ENCODE measurements around the gene TUBGCP2.
A peak's percentile ranks its signal among the peaks of the same experiment; 100 is the strongest.

The TUBGCP2 gene

DNA sequence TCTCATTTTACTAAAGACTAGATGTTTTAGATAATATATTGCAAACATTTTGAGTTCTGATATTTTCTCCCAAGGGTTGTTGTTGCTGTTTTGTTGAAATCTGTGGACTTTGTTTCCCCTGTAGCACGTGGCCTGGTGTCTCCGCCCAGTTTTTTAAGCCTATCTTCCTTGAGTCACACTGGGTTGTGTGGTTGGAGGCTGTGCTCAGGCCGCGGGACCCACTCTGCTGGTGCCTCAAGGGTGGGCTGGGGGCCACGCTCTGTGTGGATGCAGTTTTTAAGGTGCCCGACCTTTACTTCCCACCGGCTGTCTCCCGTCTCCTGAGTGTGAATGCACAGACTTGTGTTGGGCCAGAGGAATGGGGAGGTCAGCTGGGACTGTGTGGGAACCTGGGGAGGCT, 34.3 kb upstream of the TUBGCP2 start:
- no peak for DNase-seq

DNA sequence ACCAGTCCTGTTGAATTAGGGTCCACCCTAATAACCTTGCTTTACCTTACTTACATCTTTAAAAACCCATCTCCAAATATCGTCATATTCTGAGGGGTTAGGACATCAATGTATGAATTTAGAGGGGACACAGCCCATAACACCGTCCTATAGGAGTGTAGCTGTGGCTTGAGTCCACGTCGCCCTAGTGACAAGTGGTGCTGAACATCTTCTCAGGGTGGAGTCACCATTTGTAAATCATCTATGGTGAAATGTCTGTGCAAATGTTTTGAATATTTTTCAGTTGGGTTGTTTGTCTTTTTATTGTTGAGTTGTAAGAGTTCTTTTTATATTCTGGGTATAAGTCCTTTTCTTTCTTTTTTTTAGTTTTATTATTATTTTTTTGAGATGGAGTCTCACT, 33.3 kb upstream of the TUBGCP2 start:
- no peak for DNase-seq

DNA sequence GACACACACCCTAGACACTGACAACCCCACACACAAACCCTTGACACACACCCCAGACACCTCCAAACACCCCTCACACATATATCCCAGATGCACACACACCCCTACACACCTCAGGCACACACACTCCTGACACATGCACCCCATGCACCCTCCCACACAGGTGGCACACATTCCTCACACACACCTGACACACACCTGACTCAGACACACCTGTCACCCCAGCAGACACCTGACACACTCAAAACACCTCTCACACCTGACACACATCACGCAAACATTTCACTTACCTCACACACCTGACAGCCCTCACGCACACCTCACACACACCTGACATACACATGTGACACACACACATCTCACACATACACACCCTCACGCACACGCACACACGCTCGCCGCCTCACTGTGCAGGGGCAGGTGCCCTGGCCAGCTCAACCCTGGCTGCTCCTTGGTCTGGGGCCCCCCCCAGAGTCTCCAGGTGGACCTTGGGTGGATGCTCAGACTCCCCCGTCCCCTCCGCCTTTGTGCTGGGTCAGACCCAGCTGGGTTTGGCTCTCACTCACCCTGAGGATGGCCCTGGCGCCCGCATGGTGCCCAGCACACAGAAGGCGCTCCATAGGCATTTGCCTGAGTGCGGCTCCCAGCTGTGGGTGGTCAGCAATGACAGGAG, 31.2 kb upstream of the TUBGCP2 start:
- DNase-seq = no peak

DNA sequence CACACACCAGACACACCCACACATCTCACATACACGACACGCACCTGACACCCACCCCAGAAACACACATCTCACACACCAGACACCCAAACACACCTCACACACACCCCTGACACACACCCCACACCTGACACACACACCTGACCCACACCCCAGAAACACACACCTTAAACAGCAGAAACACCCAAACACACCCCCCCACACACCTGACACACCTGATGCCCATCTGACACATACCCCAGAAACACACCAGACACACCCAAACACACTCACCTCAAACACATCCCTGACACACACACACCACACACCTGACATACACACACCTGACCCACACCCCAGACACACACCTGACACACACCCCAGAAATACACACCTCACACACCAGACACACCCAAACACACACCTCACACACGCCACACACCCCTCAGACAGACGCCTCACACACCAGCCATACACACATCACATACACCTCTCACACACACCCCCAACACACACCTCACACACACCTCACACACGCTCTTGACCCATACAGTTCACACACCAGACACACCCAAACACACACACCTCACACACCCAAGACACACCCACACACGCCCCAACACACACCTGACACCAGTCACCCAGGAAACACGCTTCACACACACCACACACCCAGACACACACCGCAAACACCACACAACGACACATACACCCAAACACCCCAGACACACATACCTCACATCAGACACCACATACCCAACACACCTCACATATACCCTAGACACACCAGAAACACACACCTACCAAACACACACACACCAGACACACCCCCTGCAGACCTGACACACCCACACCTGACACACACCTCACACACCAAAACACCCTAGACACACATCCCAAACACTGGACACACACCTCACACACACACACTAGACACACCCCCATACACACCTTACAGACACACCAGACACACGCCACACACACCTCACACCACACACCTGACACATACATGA, 29.7 kb upstream of the TUBGCP2 start:
- no peak for DNase-seq

DNA sequence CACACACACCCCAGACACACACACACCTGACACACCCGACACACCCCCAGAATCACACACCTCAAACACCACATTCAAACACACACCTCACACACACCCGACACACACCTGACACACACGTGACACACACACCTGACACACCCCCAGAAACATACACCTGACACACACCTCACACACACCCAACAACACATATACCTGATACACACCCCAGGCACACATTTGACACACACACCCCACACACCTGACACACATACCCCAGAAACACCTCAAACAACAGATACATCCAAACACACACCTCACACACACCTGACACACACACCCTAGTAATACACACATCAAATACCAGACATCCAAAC, 28.7 kb upstream of the TUBGCP2 start:
- no peak for DNase-seq

DNA sequence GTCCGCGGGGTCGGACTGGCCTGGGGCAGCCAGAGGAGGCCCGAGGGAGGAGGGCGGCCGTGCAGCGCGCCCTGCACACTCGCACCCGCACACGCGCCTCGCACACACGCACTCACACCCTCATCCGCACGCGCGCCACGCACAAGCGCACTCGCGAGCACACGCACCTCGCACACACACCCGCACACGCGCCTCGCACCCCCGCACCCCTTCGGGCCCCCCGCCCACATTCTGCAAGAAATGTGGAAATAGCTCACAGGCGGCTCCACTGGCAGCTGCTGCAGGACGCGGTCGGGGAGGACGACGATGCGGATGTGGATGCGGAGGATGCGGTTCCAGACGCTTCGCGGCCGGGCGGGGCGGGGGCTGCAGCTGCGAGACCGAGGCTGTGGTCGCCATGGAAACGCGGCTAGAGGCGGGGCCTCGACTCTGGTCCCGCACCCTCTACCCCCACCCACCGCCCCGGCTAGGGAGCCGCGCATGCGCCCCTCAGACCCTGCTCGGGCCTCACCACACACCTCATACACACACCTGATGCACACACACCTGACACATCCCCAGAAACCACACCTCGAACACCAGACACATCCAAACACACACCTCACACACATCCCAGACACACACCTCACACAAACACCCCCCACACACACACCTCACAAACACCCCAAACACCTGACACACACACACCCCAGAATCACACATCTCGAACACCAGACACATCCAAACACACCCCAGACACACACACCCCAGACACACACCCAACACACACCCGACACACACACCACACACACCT, 28.1 kb upstream of the TUBGCP2 start, which contains the start of gene CALY:
Gene CALY, minus strand, starts transcription at position 320 of the 793 bp plus-strand sequence. CDS start 7,907 bp downstream, outside the sequence.
- peak; percentile 87 for DNase-seq

DNA sequence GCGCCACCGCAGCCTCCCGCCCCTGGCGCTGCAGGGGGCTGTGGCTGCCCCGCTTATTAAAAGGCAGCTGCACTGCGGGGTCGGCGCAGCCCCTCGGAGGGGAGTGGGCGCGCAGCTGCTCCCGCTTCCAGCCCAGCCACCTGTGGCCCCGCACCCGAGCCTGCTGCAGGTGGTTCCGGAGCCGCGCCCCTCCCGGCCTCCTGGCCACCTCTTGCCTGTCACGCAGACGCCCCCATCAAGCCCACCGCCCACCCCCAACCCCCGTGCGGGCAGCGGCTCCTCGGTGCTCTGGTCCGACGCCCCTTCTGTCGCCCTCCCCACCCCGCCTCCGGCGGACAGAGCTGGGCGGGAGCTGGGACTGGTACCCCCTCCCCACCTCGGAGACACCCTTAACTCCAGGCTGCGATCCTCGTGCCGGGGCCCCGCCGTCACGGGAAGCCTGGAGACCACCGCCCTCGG, 27.5 kb upstream of the TUBGCP2 start:
- no peak for DNase-seq

DNA sequence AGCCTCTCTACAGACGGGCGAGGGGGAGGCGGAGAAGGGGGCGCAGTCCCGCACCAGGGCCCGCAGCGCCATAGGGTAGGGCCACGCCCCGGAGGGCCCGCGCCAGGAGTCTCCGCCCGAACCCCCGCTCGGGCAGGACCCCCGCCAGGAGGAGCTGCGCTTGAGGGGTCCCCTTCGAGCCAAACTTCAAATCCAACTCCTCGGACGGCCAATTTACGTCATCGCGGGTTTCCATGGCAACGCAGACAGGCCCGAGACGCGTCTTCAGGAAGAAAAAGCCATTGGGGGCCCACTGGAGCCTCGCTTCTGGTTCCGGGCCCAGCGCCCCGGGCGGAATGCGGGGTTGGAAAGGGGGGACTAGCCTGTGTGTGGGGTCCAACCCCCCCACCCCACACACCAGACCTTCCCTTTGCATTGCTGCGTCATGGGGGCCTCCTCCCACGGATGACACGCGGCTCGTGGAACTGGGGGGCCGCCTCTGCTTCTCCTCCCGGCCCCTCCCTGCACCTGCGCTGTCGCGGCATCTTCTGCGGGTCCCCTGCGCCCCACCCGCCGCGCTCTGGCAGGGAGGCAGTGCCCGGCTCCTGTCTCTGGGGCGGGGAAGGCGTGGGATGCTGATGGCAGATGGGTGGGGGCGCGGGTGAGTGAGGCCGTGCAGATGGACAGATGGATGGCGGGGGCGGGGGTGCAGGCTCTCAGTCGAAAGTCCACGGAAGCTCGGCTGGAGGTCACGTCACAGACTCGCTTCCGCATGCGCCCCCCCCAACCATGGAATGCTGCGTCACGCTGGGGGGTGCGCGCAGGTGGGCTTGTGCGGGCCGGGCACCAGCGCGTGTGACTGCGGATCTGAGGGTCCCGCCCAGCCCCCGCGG, 26.8 kb upstream of the TUBGCP2 start:
- DNase-seq = peak; percentile 90

DNA sequence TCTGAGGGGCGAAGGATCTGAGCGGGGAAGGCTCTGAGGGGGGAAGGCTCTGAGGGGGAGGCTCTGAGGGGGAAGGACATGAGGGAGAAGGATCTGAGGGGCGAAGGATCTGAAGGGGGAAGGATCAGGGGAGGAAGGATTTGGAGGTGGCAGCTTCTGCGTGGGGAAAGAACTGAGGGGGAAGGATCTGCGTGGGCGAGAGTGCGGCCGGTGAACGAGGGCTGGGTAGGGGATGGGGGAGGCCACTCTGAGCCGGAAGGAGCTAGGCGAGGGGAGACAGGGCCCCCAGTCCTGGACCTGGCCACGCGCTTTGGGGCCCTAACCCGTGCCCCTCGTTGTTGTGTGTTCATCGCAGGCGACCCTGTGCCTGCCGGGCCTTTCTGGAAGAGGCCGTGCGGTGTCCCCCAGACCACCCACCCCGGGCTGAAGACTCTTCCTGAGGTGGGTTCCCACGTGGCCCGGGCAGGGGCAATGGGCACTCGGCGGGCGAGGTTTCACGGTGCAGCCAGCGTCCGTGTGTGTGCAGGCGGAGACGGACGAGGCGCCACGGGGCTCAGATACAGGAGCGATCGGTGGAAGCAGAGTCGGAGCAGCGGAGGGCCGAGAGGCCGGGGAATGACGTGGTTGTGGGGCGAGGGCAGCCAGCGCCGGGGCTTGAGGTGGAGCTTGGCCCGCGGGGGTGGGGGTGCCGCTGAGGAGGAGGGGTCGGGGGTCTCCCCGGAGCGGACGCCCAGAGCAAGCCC, 26.0 kb upstream of the TUBGCP2 start:
- no peak for DNase-seq

DNA sequence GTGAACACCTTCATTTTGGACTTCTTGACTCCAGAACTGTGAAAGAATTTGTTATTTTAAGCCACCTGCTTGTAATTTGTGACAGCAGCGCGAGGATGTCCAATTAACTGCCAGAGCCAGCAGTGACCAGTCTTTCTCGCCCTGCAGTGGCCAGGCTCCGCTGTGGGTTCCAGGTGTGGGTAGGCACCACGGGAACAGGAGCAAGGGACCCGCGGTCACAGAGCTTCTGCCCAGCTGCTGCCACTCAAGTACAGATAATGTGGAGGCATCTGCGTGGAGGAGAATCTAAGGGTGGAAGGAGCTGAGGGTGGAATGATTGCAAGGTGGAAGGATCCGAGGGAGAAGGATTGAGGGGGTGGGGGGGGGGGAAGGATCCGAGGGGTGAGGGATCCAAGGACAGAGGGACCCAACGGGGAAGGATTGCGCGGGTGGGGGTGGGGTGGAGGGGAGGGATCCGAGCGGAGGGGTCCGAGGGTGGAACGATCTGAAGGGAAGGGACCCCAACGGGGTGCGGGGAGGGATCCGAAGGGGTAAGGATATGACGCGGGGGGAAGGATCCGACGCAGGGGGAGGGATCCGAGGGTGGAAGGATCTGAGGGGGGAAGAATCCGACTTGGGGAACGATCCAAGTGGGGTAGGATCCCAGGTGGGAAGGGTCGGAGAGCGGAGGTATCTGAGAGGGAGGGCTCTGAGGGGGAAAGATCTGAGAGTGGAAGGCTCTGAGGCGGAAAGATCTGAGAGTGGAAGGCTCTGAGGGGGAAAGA, 24.4 kb upstream of the TUBGCP2 start:
- no peak for DNase-seq

GRCh38 chr10:133329491-133330202, 21.0 kb upstream of the TUBGCP2 start:
- DNase-seq = peak; percentile 86

- no peak for DNase-seq
Observed at GRCh38 chr10:133328358-133329343, 20.0 kb upstream of the TUBGCP2 start.

DNA sequence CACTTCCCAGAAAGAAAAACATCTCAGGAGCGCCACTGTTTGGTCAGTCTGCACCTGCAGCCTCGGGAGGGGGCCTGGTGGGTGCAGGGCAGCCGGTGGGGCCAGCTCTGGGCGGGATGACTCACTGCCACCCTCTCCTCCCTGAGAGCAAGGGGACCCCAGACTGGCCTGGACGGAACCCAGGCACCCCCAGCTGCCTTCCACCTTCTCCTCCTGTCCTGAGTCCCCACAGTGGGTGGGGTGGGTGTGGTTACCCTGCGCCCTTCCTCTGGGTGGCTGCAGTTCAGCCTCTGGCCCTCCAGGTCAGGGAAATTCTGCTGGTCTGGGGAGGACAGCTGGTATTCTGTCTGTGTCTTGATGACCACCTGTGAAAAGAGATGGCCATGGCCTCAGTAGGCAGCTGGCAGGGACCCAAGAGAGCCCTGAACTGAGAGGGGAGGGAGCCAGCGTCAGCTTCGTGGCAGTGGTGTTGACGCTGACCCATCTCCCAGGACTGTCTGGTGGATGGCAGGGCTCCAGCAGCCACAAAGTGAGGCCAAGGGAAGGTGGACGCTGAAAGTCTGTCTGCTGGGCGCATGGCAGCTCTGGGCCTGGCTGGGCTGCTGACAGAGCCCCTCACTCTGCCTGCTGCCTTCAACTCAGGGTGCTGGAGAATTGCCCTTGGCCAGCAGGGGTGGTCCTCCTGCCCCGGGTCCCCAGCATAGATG, 19.1 kb upstream of the TUBGCP2 start:
- DNase-seq = no peak

DNA sequence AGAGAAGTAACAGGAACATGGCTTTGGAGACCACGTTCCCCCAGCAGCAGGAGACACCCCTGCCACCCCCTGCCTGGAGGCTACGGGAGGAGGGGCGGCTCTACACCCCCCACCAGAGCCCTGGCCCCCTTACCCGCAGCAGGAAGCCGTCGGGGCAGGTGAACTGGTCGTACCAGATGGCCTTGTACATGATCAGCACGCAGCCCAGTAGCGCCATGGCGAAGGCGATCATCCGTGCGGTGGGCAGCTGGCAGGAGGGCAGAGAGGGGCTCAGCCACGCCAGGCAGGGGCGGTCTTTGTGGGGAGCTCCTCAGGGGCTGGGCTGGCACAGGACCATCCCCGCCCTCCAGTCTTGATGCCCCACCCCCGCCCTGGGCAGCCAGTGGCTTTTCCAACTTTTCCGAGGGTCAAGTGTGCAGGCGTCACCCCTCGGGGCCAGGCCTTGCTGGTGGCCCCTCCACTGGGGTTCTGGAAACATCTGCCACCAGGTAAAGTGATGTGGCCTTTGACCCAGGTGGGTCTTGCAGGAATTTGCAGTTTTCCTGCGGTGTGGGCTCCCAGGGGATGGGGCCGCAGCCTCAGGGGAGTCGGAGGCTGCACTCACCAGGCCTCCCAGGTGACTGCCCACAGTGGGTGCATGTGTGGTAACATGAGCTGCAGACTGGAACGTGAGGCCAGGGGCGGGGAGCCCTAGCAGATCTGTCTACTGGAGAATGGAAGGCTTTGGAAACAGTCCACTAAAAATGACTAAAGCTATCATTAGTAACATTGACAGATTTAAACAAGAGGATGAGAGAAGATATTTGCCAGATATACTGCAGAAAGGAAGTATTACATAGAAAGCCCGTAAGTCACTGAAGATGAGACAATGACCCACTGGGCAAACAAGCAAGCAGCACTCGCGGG, 18.3 kb upstream of the TUBGCP2 start:
- no peak for DNase-seq

DNA sequence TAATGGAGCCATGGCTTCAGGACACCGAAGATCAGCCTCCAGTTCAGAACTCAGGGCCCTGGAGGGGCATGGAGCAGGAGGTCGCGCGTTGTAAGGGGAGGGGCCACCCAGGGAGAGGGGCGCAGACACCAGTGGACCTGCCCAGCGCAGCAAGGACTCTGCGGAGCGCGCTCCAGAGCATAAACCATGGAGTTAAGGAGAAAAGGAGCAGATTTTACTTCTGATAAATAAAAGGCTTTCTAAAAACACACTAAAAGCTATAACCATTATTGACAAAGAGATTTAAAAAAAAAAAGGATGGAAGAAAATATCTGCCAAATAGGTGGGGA, 17.5 kb upstream of the TUBGCP2 start:
- DNase-seq = no peak

- DNase-seq = no peak
Observed at GRCh38 chr10:133325440-133326222, 17.0 kb upstream of the TUBGCP2 start.

Data from effector CD4-positive, alpha-beta T cell (primary cell).